Measurements from ENCODE around the gene D2HGDH.

DNA sequence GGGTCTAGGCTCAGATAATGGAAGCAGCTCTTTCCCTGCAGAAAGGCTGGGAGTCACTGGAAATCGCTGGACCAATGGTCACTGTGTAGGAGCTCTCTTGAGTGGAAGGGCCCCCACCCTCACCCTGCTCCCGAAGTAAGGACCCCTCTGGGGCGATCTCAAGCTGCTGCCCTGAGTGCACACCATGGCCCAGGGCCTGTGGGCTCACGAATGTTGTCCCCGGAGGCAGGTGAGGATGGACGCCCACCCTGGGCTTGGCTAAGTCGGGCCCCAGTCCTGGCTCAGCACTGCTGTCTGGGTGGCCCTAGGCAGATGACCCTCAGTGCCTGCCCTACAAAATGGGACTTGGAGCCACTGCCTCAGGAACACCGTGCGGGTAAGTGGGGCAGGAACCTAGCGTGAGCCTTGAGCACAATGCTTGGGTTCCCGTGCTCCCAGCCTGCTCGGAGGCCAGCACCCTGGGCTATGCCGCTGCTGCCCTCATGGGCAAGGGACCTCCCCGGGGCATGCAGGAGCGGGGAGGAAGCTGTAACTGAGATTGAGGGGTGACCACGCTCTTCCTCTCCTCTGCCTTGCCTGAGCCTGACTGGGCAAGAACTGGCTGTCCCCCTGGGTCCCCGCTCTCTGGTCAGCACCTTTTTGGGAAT, 3.7 kb downstream of the D2HGDH start:
- TF ChIP-seq, protein P1, sequence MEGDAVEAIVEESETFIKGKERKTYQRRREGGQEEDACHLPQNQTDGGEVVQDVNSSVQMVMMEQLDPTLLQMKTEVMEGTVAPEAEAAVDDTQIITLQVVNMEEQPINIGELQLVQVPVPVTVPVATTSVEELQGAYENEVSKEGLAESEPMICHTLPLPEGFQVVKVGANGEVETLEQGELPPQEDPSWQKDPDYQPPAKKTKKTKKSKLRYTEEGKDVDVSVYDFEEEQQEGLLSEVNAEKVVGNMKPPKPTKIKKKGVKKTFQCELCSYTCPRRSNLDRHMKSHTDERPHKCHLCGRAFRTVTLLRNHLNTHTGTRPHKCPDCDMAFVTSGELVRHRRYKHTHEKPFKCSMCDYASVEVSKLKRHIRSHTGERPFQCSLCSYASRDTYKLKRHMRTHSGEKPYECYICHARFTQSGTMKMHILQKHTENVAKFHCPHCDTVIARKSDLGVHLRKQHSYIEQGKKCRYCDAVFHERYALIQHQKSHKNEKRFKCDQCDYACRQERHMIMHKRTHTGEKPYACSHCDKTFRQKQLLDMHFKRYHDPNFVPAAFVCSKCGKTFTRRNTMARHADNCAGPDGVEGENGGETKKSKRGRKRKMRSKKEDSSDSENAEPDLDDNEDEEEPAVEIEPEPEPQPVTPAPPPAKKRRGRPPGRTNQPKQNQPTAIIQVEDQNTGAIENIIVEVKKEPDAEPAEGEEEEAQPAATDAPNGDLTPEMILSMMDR (IDR thresholded peaks at IDR 0.05 in 8 of 11, conservative IDR thresholded peaks at IDR 0.05 in 3 of 11): no peak
- TF ChIP-seq POLR2A (IDR thresholded peaks at IDR 0.05): no peak
- TF ChIP-seq POLR2AphosphoS5 (IDR thresholded peaks at IDR 0.05): peak in 1 of 3 donors; percentile 27

Data from spleen (tissue), 7 donors.